A673 (cell line): ENCODE measurements around the gene SERPINH1.

Experiments used
- CTCF ChIP-seq: fragments of 300-800, 200-600 bp; sonication (generic); conservative IDR thresholded peaks from 2 replicates; pipeline ENCODE4 v1.5.1; 2017; ENCODE audit warnings: low read depth, mild to moderate bottlenecking, antibody characterized with exemption, low read length, moderate library complexity, mixed read lengths
- EZH2 ChIP-seq: fragments of 200-600 bp; sonication (generic); IDR thresholded peaks from 2 replicates; pipeline ENCODE4 v1.6.1; 2017; ENCODE audit warnings: borderline replicate concordance, low read depth, mild to moderate bottlenecking, mixed read lengths, antibody characterized with exemption, low read length; ENCODE audit not compliant: poor library complexity, severe bottlenecking

- peak; percentile 96 for TF ChIP-seq CTCF
- TF ChIP-seq EZH2 = no peak
Observed at GRCh38 chr11:75532200-75533048, 29.6 kb upstream of the SERPINH1 start.
